Aorta (tissue), 5 donors: ENCODE results near the gene DYDC1. TPM values are rescaled to one million over a fixed set of nuclear protein-coding genes. Genes with fewer than 3 reads are reported as not detected.

ENCODE experiments used
- ATAC-seq: fragments of 200-7000 bp; cut with Tn5 transposase; one replicate; pipeline ENCODE4 v1.9.1; 2022; ENCODE audit warnings: moderate library complexity; ENCODE audit not compliant: low FRiP score
- DNase-seq, 2 donors: peaks; one replicate each; pipeline ENCODE4 v3.0.0-alpha.2; 2020
- H3K27ac ChIP-seq, 2 donors: one replicate each; pipeline ENCODE4 v1.5.1; 2013; ENCODE audit warnings: low read length in 2 of 2, mild to moderate bottlenecking in 2 of 2, moderate library complexity in 2 of 2, control low read depth in 1 of 2, inconsistent platforms in 1 of 2, low read depth in 1 of 2
- H3K27me3 ChIP-seq, 2 donors: one replicate each; pipeline ENCODE4 v1.6.1; 2013; ENCODE audit warnings: control low read depth in 1 of 2, low read length in 1 of 2, mild to moderate bottlenecking in 1 of 2, moderate library complexity in 1 of 2; ENCODE audit not compliant: insufficient read depth in 2 of 2, control insufficient read depth in 1 of 2
- H3K36me3 ChIP-seq, 2 donors: one replicate each; pipeline ENCODE4 v1.6.1; 2013; ENCODE audit warnings: control low read depth in 1 of 2, low read length in 1 of 2, mild to moderate bottlenecking in 1 of 2; ENCODE audit not compliant: insufficient read depth in 2 of 2, control insufficient read depth in 1 of 2
- H3K4me1 ChIP-seq, 2 donors: one replicate each; pipeline ENCODE4 v1.6.1; 2013; ENCODE audit warnings: low read length in 2 of 2, control low read depth in 1 of 2, mild to moderate bottlenecking in 1 of 2, moderate library complexity in 1 of 2; ENCODE audit not compliant: insufficient read depth in 2 of 2, control insufficient read depth in 1 of 2
- H3K4me3 ChIP-seq, 2 donors: one replicate each; pipeline ENCODE4 v1.5.1; 2013; ENCODE audit warnings: low read length in 2 of 2, control low read depth in 1 of 2, mild to moderate bottlenecking in 1 of 2
- H3K9me3 ChIP-seq: one replicate; pipeline ENCODE4 v1.6.1; 2013; ENCODE audit warnings: mild to moderate bottlenecking, low read length; ENCODE audit not compliant: control insufficient read depth
- whole genome bisulfite sequencing, 2 donors: extraction: QIAGEN DNeasy Blood & Tissue Kit; methylation state at CpG; one replicate each; pipeline ENCODE4 v1.1.7; 2013; 5-methylcytosine and 5-hydroxymethylcytosine counted together
- intact Hi-C, 2 donors: fragments of 100-400 bp; cut with DNase I; formaldehyde crosslinking; loops; one replicate each; pipeline versions ENCODE4 v1.14.2 to v1.15.0; 2022
- polyA plus RNA-seq, 2 donors: library from polyadenylated mRNA; stranded (reverse); fragments of 200-250 nt; gene quantifications; one replicate each; pipeline ENCODE4 v1.2.3, GENCODE V29; 2013
- total RNA-seq, 2 donors: library from RNA; stranded (reverse); fragmentation: NEBNext Ultra II Directional; extraction: Animal tissue kit (Norgen Biotek cat#: 25700); gene quantifications; one replicate each; pipeline ENCODE4 v1.2.1, GENCODE V29; 2021
- donor health status: healthy with polysubstance abuse.
- donor health status: Bipolar disorder and iron deficiency.
- donor health status: DM: no; HTN: no; CAD: no.
- donor health status: DM: no; HTN: no; CAD: no.
- donor health status: DM: yes; HTN: yes; CAD: no.

Gene DYDC1
- total and polyA plus RNA-seq, 4 donors, result not detected

- ATAC-seq (no peak), DNase-seq (no peak)
- 53 to 61% methylated on average over 3 of the region's 3 CpGs for WGBS, 2 donors
- H3K27ac ChIP-seq, result no peak overlapping the region
- intact Hi-C loops, result no loop called here
- H3K27me3 ChIP-seq, result no peaks in the 10 kb centered on the region
- no peaks in the 10 kb centered on the region for H3K9me3 ChIP-seq
- H3K36me3 ChIP-seq, result no peaks in the 10 kb centered on the region
- H3K4me3 ChIP-seq, result no peak overlapping the region
- H3K4me1 ChIP-seq, result no peaks in the 10 kb centered on the region
Observed at GRCh38 chr10:80323311-80323710, 33.2 kb downstream of the DYDC1 start.

GRCh38 chr10:80322711-80323110 is 33.8 kb downstream of the DYDC1 start:
- Histone ChIP-seq H3K27ac (no peak overlapping the region), H3K36me3 (no peaks in the 10 kb centered on the region), H3K9me3 (no peaks in the 10 kb centered on the region), H3K27me3 (no peaks in the 10 kb centered on the region), H3K4me1 (no peaks in the 10 kb centered on the region), H3K4me3 (no peak overlapping the region)
- DNase-seq (no peak), ATAC-seq (no peak)
- intact Hi-C loops, result no loop called here
- WGBS, 2 donors, result 26 to 28% methylated on average over 1 of the region's 1 CpG

- Histone ChIP-seq H3K36me3 (no peaks in the 10 kb centered on the region), H3K27ac (no peak overlapping the region), H3K9me3 (no peaks in the 10 kb centered on the region), H3K4me3 (no peak overlapping the region), H3K27me3 (no peaks in the 10 kb centered on the region), H3K4me1 (no peaks in the 10 kb centered on the region)
- no peak for ATAC-seq
- intact Hi-C loops, result no loop called here
- 81 to 86% methylated on average over 2 of the region's 2 CpGs for WGBS, 2 donors
- no peak for DNase-seq
Observed at GRCh38 chr10:80322158-80322557, 34.4 kb downstream of the DYDC1 start.

- no peaks in the 10 kb centered on the region for H3K36me3 ChIP-seq
- H3K4me3 ChIP-seq, result no peak overlapping the region
- no peaks in the 10 kb centered on the region for H3K9me3 ChIP-seq
- no peak for DNase-seq
- intact Hi-C loops, result no loop called here
- H3K4me1 ChIP-seq, result no peaks in the 10 kb centered on the region
- no peaks in the 10 kb centered on the region for H3K27me3 ChIP-seq
- H3K27ac ChIP-seq, result no peak overlapping the region
- ATAC-seq, result no peak
- WGBS, 2 donors, result 38 to 46% methylated on average over 5 of the region's 5 CpGs
Observed at GRCh38 chr10:80321183-80321582, 35.4 kb downstream of the DYDC1 start.

- intact Hi-C loops, result no loop called here
- H3K4me3 ChIP-seq, result no peak overlapping the region
- no peak overlapping the region for H3K27ac ChIP-seq
- H3K36me3 ChIP-seq, result no peaks in the 10 kb centered on the region
- H3K9me3 ChIP-seq, result no peaks in the 10 kb centered on the region
- H3K4me1 ChIP-seq, result no peaks in the 10 kb centered on the region
- DNase-seq (no peak), ATAC-seq (no peak)
- no peaks in the 10 kb centered on the region for H3K27me3 ChIP-seq
Observed at GRCh38 chr10:80320377-80320776, 36.2 kb downstream of the DYDC1 start.

GRCh38 chr10:80319725-80320290 is 36.7 kb downstream of the DYDC1 start:
- Histone ChIP-seq H3K9me3 (no peaks in the 10 kb centered on the region), H3K4me1 (no peaks in the 10 kb centered on the region), H3K36me3 (no peaks in the 10 kb centered on the region), H3K27me3 (no peaks in the 10 kb centered on the region), H3K4me3 (no peak overlapping the region), H3K27ac (no peak overlapping the region)
- DNase-seq (no peak), ATAC-seq (no peak)
- 87 to 90% methylated on average over 2 of the region's 2 CpGs for WGBS, 2 donors
- intact Hi-C loops, result no loop called here

- no peak for ATAC-seq
- 89 to 92% methylated on average over 2 of the region's 2 CpGs for whole genome bisulfite sequencing, 2 donors
Observed at GRCh38 chr10:80319318-80319717, 37.2 kb downstream of the DYDC1 start.

GRCh38 chr10:80318742-80319141 is 37.8 kb downstream of the DYDC1 start:
- DNase-seq (no peak), ATAC-seq (no peak)
- H3K27me3 ChIP-seq, result no peaks in the 10 kb centered on the region
- intact Hi-C loops, result no loop called here
- no peak overlapping the region for H3K4me3 ChIP-seq
- no peaks in the 10 kb centered on the region for H3K4me1 ChIP-seq
- no peaks in the 10 kb centered on the region for H3K36me3 ChIP-seq
- no peaks in the 10 kb centered on the region for H3K9me3 ChIP-seq
- H3K27ac ChIP-seq, result no peak overlapping the region

More at GRCh38 chr10:80319318-80319717, 37.2 kb downstream of the DYDC1 start:
- no peak overlapping the region for H3K4me3 ChIP-seq
- H3K27me3 ChIP-seq, result no peaks in the 10 kb centered on the region
- no peaks in the 10 kb centered on the region for H3K9me3 ChIP-seq
- no peak overlapping the region for H3K27ac ChIP-seq
- DNase-seq, result no peak
- intact Hi-C loops, result no loop called here
- no peaks in the 10 kb centered on the region for H3K4me1 ChIP-seq
- H3K36me3 ChIP-seq, result no peaks in the 10 kb centered on the region

- intact Hi-C loops, result no loop called here
- Histone ChIP-seq H3K4me1 (no peaks in the 10 kb centered on the region), H3K27me3 (no peaks in the 10 kb centered on the region), H3K4me3 (no peak overlapping the region), H3K36me3 (no peaks in the 10 kb centered on the region), H3K9me3 (no peaks in the 10 kb centered on the region), H3K27ac (no peak overlapping the region)
- no peak for ATAC-seq
- no peak for DNase-seq
- WGBS, 2 donors, result 92 to 98% methylated on average over 21 of the region's 21 CpGs
Observed at GRCh38 chr10:80315391-80315790, 41.2 kb downstream of the DYDC1 start.
